ENCODE results near the gene IL6ST.

IL6ST gene

GRCh38 chr5:55894135-55894534 lies 100.6 kb downstream of the IL6ST start:
- no peak for DNase-seq (ENCODE audit: low spot score)

GRCh38 chr5:55892479-55892878 lies 102.3 kb downstream of the IL6ST start:
- no peak for DNase-seq (ENCODE audit: low spot score)

DNA sequence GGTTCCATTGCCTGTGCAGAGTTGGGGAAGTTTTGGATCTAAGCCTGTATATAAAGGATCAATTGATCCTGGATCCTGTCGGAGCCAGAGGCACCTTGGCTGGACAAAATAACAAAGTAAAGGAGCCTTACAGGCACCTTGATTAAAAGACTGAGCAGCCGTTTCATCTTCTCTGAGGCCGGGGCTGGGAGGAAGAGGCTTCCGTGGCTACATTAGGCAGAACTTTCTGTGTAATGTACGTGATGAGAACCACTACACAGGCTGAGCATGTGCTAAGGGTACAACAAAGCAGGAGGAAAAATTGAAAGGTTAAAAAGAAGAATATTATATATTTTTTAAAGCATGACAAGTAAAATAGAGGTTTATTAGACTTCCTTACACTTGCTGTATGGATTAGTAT lies 106.6 kb downstream of the IL6ST start:
- no peak for DNase-seq (ENCODE audit: low spot score)

- no peak for DNase-seq (ENCODE audit: low spot score)
Observed at GRCh38 chr5:55885359-55885758, 109.4 kb downstream of the IL6ST start.
